ENCODE data around the gene PSORS1C2. TPM values are rescaled to one million over a fixed set of nuclear protein-coding genes. Genes with fewer than 3 reads are reported as not detected.
"Not testable (repeated sequence)": the region's sequence is repeated elsewhere in the genome, so short reads cannot be mapped to it uniquely, and the experiment has no call there.

Gene PSORS1C2
- total RNA-seq, 1 experiment from 2014 or later, result not detected

DNA sequence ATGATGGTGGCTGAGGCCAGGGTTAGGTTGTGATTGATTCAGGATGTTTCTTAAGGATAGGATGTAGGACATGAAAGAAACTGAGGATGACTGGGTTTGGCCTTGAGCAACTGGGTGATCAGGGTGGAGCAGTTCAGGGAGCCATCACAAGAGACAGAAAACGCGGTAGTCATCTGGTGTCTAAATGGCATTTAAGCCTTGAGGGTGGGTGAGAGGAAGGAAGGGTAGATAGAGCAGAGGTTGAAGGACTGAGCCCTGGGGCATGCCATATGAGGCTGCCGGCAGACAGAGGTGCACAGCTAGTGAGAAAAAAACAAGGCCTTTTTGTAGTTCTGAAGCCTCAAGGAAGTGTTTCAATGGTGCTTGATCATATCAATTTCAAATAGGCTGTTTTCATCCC is 29.7 kb upstream of the PSORS1C2 start:
- no peak for DNase-seq (ENCODE audit: low read depth)

DNA sequence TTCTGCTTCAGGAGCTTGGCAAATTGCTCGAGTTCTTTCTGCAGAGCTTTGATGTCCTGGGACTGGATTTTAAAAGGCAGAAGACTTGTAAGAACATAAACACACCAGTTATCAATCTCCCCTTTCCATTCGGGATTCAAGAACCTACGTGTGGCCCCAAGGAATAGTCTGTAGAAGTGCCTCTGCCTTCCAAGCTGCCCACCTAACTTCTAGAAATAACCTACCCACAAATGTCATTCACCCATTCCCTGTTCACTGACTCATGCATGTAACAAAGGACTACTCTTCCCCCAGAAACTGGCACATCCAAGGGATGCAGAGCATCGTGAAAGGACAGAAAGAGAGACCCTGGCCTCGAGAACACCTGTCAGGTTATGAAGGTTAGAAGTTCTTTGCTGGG is 27.1 kb upstream of the PSORS1C2 start:
- no peak for DNase-seq (ENCODE audit: low read depth)

DNA sequence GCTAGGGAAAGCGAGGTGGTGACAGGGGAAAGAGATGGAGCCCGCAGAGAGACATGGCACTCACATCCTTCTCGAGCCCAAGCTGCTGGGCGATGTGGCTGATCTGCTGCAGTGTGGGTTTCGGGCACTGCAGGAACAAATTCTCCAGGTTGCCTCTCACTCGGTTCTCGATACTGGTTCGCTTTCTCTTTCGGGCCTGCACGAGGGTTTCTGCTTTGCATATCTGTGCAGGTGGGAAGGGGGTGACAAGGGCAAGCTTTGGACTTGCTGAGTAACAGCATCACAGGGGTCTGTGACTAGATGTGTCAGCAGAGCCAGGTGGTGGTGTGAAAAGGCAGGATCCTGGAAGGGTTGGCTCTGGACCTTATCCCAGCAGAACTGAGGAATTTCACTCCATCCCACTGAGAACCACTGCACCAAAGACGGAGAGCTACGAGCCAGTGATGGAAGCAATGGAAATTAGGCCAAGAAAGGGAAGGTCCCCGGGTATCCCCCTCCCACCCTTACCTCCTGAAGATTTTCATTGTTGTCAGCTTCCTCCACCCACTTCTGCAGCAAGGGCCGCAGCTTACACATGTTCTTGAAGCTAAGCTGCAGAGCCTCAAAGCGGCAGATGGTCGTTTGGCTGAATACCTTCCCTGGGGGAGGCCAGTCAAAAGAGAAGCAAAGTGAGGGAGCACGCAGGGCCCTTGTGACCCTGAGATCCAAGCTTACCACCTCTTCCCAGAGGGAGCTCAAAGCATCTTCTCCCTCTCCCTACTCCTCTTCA is 26.4 kb upstream of the PSORS1C2 start:
- DNase-seq (ENCODE audit: low read depth), result not testable (repeated sequence)

DNA sequence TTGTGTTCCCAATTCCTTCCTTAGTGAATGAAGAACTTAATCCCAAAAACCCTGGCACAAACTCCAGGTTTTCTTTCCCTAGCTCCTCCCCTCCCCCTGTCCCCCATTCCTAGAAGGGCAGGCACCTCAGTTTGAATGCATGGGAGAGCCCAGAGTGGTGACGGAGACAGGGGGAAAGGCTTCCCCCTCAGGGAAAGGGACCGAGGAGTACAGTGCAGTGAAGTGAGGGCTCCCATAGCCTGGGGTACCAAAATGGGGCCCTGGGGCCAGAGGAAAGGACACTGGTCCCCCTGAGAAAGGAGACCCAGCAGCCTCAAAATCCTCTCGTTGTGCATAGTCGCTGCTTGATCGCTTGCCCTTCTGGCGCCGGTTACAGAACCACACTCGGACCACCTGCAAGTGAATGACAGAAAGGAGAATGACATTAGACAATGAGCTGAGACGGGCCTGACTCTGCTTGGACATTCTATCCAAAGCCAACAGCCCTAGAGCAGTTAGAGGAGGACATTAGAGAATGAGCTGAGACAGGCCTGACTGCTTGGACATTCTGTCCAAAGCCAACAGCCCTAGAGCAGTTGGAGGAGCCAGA is 25.7 kb upstream of the PSORS1C2 start:
- DNase-seq (ENCODE audit: low read depth), result not testable (repeated sequence)

DNA sequence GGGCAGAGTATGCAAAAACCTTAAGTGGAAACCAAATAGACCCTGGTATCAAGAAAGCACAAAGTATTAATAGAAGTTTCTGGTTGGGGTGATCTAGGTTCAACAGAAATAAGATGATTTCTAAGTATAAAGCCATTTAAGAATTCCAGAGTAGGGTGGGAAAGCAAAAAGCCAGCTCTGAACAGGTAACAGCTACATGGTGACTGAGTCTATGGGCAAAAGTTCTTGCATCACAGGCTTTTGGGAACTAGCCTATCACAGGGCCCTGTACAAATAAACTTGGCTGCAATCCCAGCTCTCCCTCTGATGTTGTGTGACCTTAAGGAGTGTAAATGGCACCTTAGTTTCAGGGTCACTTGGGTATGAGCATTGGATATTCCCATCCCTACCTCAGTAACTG is 25.1 kb upstream of the PSORS1C2 start:
- DNase-seq (ENCODE audit: low read depth), result no peak

- no peak for DNase-seq (ENCODE audit: low read depth)
Measured at GRCh38 chr6:31162463-31163165, 23.7 kb upstream of the PSORS1C2 start.

DNA sequence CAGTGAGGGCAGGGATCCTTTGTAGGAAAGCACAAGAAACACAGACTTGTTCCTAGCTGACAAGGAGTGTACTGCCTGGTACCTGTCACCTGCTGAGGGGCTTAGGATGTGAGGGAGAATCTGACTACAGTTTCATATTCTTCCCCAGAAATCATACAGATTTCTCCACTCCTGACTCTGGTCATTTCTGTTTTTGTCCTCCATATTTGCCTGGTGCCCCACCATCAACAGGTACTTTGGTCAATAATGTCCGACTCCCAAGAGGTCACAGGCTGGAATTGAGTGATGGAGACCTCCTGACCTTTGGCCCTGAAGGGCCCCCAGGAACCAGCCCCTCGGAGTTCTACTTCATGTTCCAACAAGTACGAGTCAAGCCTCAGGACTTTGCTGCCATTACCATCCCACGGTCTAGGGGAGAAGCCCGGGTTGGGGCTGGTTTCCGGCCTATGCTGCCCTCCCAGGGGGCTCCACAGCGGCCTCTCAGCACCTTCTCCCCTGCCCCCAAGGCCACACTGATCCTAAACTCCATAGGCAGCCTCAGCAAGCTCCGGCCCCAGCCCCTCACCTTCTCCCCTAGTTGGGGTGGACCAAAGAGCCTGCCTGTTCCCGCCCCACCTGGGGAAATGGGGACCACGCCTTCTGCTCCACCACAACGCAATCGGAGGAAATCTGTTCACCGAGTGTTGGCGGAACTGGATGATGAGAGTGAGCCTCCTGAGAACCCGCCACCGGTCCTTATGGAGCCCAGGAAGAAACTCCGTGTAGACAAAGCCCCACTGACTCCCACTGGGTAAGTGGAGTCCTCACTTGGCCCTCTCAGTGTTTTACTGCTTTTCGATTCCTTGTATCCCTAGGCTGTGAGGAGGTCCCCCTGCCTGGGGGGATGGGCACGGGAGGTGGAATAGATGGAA is 22.6 kb upstream of the PSORS1C2 start:
- no peak for DNase-seq (ENCODE audit: low read depth)

- DNase-seq (ENCODE audit: low read depth), result peak; percentile 41
Measured at GRCh38 chr6:31158863-31159855, 20.3 kb upstream of the PSORS1C2 start.

DNA sequence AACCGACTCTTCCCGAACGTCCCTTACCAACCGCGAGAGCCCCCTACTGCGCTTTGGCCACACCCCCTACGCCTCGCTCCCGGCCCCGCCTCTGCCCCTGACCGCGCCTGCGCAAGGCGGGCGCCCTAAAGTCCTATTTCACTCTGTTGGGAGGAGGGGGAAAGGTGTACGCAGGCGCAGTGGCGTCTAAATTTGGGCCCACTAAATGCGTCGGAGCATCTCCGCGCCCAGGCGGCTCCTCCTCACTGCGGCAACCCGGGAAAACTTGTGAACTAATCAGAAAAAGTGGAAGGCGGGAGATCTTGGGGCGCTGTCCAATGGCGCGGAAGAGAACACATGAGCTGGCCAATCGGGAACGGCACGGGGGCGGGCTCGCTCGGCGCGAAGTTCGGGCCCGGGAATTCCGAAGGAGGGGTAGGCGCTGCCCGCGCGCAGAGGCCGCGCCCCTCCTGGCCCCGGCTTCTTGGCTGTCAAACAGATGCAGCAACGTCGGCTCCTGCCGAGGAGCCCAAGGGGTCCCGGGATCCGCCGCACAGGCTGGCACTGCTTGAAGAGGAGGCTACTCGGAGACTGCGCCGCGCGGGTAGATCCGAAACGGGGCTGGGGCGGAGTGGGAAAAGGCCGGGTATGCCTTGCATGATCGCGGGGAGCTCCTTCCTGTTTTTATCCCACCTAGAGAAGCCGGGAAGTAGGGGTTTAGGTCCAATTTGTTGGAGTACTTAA is 19.4 kb upstream of the PSORS1C2 start, which contains the start of gene TCF19:
TCF19 (plus strand) TSS at position 450 of the 723 bp plus-strand sequence. CDS start 881 bp downstream, outside the sequence.
- DNase-seq (ENCODE audit: low read depth), result peak; percentile 99

- DNase-seq (ENCODE audit: low read depth), result no peak
Measured at GRCh38 chr6:31157513-31158139, 18.8 kb upstream of the PSORS1C2 start, which contains the start of gene CCHCR1. Gene CCHCR1 (minus strand): TSS chr6:31157802. CDS start chr6:31157600, 202 bp downstream.

DNA sequence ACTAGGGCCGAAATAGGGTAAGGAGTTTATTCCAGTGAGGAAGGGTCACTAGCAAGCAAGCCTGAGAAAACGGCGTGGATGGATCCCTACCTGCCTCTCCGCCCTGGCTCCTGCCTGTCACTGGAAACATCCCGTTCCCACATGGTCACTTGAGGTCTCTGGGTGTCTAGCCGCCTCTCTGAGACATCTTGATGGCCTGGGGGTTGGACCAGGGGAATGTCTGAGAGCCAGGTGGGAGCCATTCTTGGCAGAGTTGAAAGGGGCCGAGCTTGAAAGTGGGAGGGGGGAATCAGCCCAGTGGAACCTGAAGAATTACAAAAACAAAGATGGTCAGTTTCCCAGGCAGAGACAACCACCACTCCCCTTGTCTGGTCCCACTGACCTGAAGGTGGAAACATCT is 17.8 kb upstream of the PSORS1C2 start:
- DNase-seq (ENCODE audit: low read depth), result no peak

DNA sequence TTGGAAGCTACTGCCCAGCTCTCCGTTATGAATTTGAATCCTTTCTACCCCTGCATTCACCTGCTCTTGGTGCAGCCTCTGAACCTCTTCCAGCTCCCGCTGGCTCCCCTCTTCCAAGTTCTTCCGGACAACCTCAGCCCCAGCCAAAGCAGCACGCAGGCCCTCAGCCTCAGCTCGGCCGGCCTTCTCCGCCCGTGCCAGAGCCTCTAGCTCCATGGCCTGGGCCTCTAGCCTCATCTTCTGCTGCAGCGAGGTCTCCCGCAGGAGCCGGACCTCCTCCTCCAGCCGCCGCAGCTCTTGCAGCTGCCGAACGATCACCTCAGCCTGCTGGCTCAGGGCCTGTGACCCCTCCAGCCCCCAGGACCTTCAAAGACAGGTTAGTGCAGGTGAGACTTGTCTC is 15.6 kb upstream of the PSORS1C2 start:
- no peak for DNase-seq (ENCODE audit: low read depth)

GRCh38 chr6:31152781-31153180 is 13.9 kb upstream of the PSORS1C2 start:
- no peak for DNase-seq (ENCODE audit: low read depth)

DNA sequence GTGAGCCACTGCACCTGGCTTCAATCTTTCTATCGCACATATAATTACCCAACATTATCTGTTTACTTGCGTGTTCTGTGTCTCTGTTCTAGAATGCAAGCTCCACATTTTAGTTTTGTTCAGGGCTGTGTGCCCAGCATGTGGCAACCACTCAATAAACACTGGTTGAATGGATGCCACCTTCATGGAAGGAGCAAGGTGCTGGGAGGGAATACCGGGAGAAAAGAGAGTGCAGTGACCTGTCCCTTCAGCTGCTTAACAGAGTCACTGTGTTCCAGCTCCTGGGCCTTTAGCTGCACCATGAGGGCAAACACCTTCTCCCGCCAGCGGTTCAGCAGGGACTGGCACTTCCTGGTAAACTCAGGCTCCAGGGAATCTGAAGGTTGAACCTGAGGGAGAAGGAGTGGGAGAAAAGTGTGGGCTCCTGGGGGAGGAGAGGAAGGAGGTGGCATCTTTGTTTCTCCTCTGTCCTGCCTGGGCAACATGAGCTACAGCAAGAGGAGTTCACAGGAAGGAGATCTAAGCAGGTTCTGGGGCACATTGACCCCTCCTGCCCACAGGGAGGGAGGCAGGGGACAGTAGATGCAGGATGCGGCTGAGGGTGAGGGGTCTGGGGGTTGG is 11.1 kb upstream of the PSORS1C2 start:
- DNase-seq (ENCODE audit: low read depth), result no peak

- no peak for DNase-seq (ENCODE audit: low read depth)
Measured at GRCh38 chr6:31145386-31145785, 6.5 kb upstream of the PSORS1C2 start.

DNA sequence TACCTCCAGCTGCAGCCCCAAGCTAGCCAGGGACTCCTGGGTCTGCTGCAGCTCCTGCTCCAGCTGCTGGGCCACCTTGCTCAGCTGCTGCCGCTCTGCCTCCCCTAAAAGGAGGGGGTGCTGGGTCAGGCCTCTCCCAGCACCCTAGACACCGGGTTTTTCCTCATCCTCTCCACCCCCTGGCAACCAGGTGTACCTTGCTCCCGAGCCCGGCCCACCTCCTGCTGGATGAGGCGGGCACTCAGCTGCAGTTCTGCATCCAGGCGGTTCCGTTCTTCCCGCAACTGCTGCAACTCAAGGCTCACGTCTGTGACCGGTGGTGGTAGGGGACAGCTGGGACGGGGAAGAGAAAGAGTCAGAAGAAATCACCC is 6.1 kb upstream of the PSORS1C2 start:
- DNase-seq (ENCODE audit: low read depth), result no peak

GRCh38 chr6:31144296-31144969 is 5.6 kb upstream of the PSORS1C2 start:
- no peak for DNase-seq (ENCODE audit: low read depth)

DNA sequence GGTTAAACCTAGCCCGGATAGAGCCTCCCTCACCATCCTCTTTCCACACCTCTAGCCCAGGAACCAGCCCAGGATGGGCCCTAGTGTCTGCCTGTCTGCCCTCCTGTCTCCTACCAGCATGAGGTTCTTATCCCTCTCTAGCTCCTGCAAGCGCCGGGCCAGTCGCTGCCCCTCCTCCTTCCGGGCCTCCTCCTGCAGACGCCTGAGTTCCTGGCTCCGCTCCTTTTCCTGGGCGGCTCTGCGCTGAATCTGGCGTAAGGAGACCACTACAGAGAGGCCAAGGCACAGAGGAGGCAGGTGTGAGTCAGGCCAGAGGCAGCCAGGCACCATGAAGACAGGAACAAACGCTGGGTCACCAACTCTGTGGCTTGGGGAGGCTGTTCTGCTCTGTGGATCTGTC is 4.3 kb upstream of the PSORS1C2 start:
- DNase-seq (ENCODE audit: low read depth), result peak; percentile 88

Data from HT1080 (cell line).